SK-N-SH treated with all-trans-retinoic acid at 6 μM for 48 hours (cell line): ENCODE measurements around the gene MTMR6.

Experiments
- CSDC2 ChIP-seq: fragments of 250-450 bp; sonication (Bioruptor Pico); IDR thresholded peaks from 2 replicates; pipeline ENCODE4 v1.5.0; 2020; ENCODE audit warnings: mild to moderate bottlenecking, moderate library complexity
- PATZ1 ChIP-seq: fragments of 250-450 bp; sonication (Bioruptor Pico); IDR thresholded peaks from 2 replicates; pipeline ENCODE4 v1.8.0; 2020; ENCODE audit warnings: mild to moderate bottlenecking, moderate library complexity, borderline replicate concordance
- RARB ChIP-seq: fragments of 250-450 bp; sonication (Bioruptor Pico); IDR thresholded peaks from 2 replicates; pipeline ENCODE4 v1.8.0; 2021; ENCODE audit warnings: mild to moderate bottlenecking, moderate library complexity

GRCh38 chr13:25268561-25268960, 18.7 kb downstream of the MTMR6 start:
- TF ChIP-seq RARB (no peak), PATZ1 (no peak), CSDC2 (CRISPR knock-in tag) (no peak)
